ENCODE measurements around the gene HESX1.

HESX1 gene

DNA sequence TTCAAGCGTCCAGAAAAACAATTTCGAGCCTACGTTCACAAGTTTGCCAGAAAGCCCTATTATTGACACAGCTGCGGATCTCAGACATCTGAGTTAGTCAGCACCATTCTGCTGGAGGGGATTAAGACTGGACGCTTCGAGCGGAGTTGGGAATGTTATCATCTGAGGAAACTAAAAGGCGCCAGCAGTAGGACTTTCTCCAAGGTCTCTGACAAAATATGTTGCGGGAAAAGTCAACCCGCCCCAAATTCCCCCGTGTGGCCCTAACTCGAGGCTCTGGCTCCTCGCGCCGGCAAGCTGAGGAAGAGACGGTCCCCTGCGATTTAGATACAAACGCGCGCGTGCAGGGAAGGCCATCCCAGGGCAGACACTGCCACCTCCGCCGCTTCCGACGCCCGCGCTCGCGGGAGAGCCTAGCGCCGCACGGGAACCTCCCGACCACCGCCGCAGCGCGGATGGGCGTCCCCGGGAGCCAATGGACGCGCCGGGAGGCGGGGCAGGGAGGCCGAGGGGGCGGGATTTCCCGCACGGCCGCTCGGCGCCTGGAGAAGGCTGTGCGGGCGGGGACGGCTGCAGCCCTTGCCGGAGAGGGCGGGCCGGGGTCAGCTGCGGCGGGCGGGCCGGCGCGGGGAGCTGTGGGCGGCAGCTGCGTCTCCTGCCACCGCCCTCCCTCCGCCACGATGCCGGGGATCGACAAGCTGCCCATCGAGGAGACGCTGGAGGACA lies 27.6 kb upstream of the HESX1 start, which contains the start of gene APPL1:
APPL1 (plus strand) TSS at position 526 of the 726 bp plus-strand sequence; CDS start at position 681, 155 bp downstream.
- peak; percentile 82 for DNase-seq (ENCODE audit: low read depth)
- TF ChIP-seq, protein P1, sequence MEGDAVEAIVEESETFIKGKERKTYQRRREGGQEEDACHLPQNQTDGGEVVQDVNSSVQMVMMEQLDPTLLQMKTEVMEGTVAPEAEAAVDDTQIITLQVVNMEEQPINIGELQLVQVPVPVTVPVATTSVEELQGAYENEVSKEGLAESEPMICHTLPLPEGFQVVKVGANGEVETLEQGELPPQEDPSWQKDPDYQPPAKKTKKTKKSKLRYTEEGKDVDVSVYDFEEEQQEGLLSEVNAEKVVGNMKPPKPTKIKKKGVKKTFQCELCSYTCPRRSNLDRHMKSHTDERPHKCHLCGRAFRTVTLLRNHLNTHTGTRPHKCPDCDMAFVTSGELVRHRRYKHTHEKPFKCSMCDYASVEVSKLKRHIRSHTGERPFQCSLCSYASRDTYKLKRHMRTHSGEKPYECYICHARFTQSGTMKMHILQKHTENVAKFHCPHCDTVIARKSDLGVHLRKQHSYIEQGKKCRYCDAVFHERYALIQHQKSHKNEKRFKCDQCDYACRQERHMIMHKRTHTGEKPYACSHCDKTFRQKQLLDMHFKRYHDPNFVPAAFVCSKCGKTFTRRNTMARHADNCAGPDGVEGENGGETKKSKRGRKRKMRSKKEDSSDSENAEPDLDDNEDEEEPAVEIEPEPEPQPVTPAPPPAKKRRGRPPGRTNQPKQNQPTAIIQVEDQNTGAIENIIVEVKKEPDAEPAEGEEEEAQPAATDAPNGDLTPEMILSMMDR (conservative IDR thresholded peaks at IDR 0.05; ENCODE audit: control insufficient read depth, insufficient read depth, low read depth, low read length) = no peak

DNA sequence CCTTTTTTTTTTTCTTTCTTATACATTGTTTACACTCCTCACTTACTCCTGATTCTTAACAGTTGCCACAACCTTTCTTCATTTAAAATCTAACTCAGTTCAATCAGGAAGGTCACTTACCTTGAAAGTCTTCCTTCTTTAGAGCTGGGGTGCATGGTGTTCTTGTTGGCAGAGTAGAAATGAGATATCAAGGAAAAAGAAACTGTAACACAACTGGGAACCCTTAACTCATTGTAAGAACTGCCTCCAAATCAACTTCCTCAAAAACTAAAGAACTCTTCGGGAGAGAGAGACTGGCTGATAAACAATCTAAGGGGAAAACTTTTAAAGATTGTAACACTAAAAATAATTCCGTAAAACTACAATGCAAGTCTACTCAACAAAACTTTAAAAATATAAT lies 26.4 kb upstream of the HESX1 start:
- TF ChIP-seq, protein P1 (conservative IDR thresholded peaks at IDR 0.05; ENCODE audit: control insufficient read depth, insufficient read depth, low read depth, low read length) = no peak
- no peak overlapping the region for H3K4me3 ChIP-seq (ENCODE audit: control insufficient read depth, low read depth, low read length)
- DNase-seq (ENCODE audit: low read depth) = no peak

More for the DNA sequence above, 27.6 kb upstream of the HESX1 start, which contains the start of gene APPL1:
- peak within 1 kb of the TSS; percentile 89 for H3K4me3 ChIP-seq (ENCODE audit: control insufficient read depth, low read depth, low read length)

GRCh38 chr3:57224856-57225255 lies 25.1 kb upstream of the HESX1 start:
- DNase-seq (ENCODE audit: low read depth) = no peak
- TF ChIP-seq, protein P1 (conservative IDR thresholded peaks at IDR 0.05; ENCODE audit: control insufficient read depth, insufficient read depth, low read depth, low read length) = no peak
- H3K4me3 ChIP-seq (ENCODE audit: control insufficient read depth, low read depth, low read length) = no peak overlapping the region

- TF ChIP-seq, protein P1 (conservative IDR thresholded peaks at IDR 0.05; ENCODE audit: control insufficient read depth, insufficient read depth, low read depth, low read length) = peak; percentile 27
- peak; percentile 51 for DNase-seq (ENCODE audit: low read depth)
- no peak overlapping the region for H3K4me3 ChIP-seq (ENCODE audit: control insufficient read depth, low read depth, low read length)
Measured at GRCh38 chr3:57221883-57222282, 22.1 kb upstream of the HESX1 start.

DNA sequence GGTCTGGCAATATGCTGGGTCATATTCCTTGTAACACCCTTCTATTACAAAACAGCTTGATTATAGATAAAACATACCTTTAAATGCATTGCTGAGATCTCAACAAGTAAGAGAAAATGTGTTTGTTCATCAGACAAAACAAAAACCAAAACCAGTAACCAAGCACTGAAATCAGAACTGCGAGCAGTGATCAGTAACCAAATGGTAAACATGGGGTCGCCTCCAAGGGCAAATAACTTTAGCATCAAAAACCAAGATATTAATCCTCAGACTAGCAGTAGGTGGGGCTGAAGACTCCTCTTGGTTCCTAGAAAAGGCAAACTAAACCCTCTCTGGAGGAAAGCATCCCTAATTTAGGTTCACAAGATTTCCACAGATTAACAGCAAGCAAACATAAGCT lies 6.6 kb upstream of the HESX1 start:
- H3K4me3 ChIP-seq (ENCODE audit: control insufficient read depth, low read depth, low read length) = no peak overlapping the region
- no peak for DNase-seq (ENCODE audit: low read depth)
- TF ChIP-seq, protein P1 (conservative IDR thresholded peaks at IDR 0.05; ENCODE audit: control insufficient read depth, insufficient read depth, low read depth, low read length) = no peak

DNA sequence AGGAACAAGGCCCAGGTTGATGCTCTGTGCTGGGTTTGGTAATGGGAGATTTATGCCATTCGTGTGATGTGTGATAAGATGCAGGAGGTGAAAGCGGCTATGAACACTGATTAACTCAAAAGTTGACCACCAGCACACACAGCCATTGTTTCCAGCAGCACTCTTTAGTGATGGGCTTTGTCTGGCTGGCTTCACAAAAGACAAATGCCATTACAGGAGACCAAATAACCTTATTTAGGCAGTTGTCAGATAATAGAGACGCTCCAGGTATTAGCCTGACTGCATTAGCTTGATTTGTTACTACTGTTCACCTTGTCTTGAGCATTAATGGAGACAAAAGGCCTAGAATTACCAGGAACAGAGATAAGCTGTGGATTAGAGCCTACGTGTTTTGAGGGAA lies 5.1 kb downstream of the HESX1 start:
- H3K4me3 ChIP-seq (ENCODE audit: control insufficient read depth, low read depth, low read length) = no peak overlapping the region
- DNase-seq (ENCODE audit: low read depth) = no peak
- TF ChIP-seq, protein P1 (conservative IDR thresholded peaks at IDR 0.05; ENCODE audit: control insufficient read depth, insufficient read depth, low read depth, low read length) = no peak

Data from fibroblast of mammary gland (primary cell).